Caki2 (cell line): Measurements from ENCODE around the gene SVIL. TPM values are rescaled to one million over a fixed set of nuclear protein-coding genes. Genes with fewer than 3 reads are reported as not detected.
A peak's percentile ranks its signal among the peaks of the same experiment; 100 is the strongest.
"Not testable (repeated sequence)": the region's sequence is repeated elsewhere in the genome, so short reads cannot be mapped to it uniquely, and the experiment has no call there.

Experiments used
- DNase-seq: peaks from one replicate; pipeline ENCODE4 v3.0.0-alpha.2; 2015; ENCODE audit warnings: low read depth
- in situ Hi-C: cut with HindIII; loops from 2 replicates; pipeline ENCODE4 v1.10.0; 2016; ENCODE audit warnings: low sequenced_read_pairs, low pct_unique_long_range_greater_than_20kb, mixed read lengths
- total RNA-seq: library from RNA; depleted of rRNA; stranded (reverse); fragments of >200 nt; shearing (Covaris generic); gene quantifications from 2 replicates; pipeline ENCODE4 v1.2.3, GENCODE V29; 2014; ENCODE audit warnings: low replicate concordance

Gene SVIL
- total RNA-seq, 1 experiment from 2014 or later = 59.4 TPM

DNA sequence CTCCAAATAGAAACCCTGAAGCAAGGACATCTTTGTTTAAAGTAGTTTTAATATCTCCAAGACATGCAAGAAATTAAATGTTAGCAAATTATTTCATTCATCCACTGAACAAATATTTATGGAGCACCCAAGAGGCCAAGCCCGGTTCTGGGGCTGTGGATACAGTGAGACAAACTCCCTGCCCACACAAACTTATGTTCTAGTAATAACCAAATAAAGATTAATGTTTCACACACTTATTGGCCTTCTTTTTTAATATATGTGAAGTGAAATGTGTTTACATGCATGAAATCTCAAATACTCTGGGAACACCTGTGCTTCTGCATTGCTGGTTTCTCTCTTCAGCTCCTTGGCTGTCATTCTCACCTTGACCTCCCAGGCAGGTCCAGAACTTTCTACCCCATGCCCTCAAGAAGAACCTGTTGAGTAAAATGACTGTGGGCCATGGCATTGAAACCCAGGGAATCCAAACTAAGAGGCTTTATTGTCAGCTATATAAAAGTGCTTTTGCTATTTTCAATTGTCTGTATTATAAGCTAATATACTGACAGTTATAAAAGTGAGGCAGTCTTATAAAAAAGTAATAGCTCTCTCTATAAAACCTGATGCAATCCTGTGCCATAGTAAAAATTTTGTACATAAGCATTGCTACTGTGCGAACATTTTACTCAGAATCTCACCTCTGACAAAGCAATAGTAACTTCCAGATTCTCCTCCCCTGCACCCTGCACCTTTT lies 43.7 kb downstream of the SVIL start:
- in situ Hi-C loops = no loop called here
- no peak for DNase-seq

DNA sequence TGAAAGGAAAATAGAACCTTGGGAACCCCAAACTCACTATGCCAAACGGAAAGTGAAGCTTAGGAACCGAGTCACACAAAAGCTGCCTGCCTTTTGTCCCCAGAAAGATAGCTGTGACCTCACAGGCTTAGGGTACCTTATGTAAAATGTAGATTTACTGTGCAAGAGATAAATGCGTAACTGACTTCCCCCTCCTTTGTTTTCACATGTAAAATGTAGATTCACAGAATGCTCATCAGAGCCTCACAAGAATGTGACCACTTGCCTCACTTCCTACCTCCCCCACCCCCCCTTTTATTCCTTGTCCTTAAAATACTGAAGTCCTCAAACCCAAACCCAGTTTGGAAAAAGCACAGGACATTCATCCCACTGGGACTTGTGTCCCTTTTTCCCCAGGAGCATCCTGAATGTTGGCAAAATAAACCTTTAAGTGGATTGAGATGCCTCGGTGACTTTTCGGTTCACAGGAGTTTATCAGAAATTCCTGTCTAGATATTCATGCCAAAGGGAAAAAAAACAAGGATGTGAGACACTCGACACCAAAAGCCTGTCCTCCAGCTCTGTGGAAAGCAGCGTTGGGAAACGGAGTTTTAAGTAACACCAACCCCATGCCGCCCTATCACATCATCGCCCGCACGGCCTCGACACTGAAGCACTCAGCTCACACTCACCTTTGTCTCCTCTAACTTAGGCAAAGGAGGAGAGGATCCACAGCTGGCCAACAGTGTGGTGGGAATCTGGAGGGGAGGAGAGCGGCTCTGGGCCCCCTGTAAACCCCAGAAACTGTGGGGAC lies 45.9 kb downstream of the SVIL start:
- peak; percentile 89 for DNase-seq
- in situ Hi-C loops = no loop called here

DNA sequence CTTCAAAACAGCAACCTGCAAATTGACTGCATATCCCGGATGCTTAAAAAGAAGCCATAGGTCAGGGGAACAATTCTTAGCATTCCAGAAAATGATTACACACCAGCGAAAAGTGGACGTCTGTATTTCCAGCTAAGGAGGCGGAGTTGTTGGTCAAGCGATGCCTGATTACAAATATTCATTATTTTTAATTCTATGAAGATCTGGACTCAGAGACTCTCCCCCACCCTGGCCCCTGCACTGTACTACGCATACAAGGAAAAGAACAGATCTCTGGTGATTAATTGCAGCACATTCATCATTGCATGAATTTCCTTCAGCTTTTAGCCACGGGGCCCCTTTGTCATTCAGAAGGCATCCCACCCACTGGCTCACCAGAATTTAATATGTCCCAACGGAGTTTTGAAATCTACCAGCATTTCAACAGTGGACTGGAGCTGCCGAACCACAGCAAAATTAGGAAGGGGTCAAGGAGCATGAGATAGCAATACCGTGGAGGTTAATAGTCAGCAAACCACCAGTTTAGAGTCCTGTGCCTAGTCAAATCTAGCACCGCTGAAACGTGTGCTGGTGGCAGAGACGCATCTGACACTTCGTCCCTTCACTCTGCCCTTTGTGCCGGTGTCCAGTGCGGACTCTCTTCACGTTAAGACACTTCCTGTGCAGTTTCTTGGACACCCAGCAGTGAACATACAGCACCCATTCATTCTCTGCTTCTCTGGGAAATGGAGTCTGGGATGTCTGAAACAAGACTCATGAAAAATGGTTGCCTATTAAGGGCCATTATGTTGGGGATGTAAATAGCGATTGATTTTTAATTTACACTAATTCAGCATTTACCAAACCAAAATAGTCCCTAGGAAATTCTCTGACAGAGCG lies 46.8 kb downstream of the SVIL start:
- in situ Hi-C loops = not testable (repeated sequence)
- DNase-seq = peak; percentile 87

GRCh38 chr10:29587102-29587749 lies 47.5 kb downstream of the SVIL start:
- in situ Hi-C loops = not testable (repeated sequence)
- peak; percentile 50 for DNase-seq

DNA sequence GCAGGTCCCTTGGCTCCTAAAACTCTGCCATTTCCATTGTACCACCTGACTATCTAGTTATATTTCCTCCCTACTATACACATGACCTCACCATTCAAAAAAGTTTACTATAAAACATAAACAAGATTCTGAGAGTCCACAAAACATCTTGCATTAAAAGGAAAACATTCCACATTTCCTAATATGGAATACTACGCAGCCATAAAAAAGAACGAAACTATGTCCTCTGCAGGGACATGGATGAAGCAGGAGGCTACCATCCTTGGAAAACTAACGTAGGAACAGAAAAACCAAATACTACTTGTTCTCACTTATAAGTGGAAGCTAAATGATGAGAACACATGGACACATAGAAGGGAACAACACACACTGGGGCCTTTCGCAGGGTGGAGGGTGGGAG lies 48.3 kb downstream of the SVIL start:
- no peak for DNase-seq
- in situ Hi-C loops = no loop called here

- in situ Hi-C loops = no loop called here
- no peak for DNase-seq
These were observed 49.2 kb downstream of the SVIL start for GRCh38 chr10:29585488-29585976.

DNA sequence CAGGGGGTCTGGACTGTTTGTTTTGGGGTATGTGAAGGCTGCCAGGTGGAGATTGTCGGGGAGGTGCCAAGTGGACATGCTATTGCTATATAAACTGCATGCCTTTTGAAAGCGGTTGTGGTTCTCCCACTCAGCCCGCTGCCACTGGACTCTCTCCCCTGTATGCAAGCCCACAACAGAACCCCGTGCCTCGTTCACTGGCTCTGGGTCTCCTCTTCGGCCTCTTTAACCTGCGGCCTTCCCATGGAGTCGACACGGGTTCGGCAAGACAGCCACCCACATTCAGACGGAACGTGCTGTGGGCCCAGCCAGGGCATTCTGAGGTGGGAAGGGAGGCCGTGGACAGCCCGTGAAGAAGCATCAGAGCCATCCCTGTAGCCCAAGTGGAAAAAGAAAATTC lies 50.3 kb downstream of the SVIL start:
- in situ Hi-C loops = no loop called here
- no peak for DNase-seq

DNA sequence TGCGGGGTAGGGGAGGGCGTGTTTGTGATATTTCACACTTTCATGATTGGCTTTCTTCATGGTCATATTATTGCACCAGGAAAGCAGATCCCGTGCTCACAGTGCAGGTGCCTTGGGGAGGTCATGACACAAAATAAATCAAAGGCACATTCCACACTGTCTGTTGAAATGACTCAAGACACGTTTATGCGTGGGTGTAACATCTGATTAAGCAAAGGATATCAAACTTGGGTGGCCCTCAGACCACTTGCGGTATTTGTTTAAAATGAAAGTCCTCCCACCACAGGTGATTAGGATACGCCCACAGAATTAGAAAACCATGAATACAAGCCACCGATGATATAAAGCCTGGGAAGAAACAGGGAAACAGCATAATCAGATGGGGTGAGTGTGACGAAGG lies 51.1 kb downstream of the SVIL start:
- DNase-seq = peak; percentile 89
- in situ Hi-C loops = no loop called here

DNA sequence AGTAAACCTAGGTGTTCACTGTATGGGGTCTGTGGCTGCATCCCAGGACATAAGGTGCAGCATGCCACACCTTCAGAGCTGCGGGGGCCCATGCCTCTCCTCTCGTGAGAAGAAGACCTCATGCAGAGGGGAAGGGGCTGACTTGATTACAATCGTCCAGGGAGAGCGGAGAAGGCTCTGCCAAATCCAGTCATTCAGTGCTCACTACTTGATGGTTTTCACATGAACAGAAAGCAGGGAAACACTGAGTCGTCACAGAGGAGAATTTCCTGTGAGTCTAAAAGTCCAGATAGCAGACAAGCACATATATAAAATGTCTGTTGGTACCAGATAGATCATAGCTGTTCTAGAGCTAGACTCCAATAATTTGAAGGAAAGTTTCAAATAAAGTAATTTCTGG lies 52.0 kb downstream of the SVIL start:
- peak; percentile 58 for DNase-seq
- in situ Hi-C loops = not testable (repeated sequence)

- in situ Hi-C loops = no loop called here
- DNase-seq = no peak
These were observed 55.3 kb downstream of the SVIL start for GRCh38 chr10:29579455-29579970.

DNA sequence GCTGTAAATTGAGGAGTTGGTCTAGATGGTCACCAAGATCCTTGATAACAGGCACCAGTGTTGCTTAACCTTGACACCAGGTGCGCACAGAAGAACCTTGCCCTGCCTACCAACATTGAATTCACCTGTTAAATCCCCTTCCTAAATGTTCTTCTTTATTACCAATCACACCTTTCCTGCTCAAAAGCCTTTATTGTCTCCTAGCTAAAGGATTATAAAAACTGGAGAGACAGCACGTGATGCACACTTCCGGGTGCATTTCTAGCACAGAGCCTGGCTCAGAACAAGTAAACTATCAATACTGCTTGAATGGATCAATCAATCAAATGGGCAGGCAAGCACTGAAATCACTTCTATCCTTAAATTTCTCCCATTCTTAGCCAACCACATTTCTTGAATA lies 56.3 kb downstream of the SVIL start:
- in situ Hi-C loops = no loop called here
- no peak for DNase-seq

DNA sequence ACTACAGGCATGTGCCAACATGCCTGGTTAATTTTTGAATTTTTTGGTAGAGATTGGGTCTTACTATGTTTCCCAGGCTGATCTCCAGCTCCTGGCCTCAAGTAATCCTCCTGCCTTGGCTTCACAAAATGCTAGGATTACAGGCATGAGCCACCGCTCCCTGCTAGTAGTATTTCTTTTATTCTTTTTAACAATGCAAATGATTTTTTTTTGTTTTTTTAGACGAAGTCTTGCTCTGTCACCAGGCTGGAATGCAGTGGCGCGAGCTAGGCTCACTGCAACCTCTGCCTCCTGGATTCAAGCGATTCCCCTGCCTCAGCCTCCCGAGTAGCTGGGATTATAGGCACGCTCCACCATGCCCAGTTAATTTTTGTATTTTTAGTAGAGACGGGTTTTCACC lies 58.1 kb downstream of the SVIL start:
- in situ Hi-C loops = no loop called here
- DNase-seq = peak; percentile 51

DNA sequence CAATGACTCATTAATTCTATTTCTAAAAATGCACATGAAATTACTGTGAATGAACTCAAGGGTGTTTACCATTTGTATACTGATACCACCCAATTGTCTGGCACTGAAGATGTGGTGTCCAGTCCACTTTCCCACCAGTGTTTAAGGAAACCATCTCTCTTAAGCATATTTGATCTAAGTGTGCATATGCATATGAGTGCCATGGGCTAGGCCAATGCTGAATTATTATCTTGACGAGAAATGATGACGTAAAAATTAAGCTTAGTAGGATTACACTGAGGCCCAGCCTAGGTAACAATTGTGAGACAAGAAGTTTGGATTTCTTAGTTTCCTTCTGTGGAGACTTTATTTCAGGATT lies 59.7 kb downstream of the SVIL start:
- in situ Hi-C loops = no loop called here
- DNase-seq = no peak

- in situ Hi-C loops, DNase-seq: not testable (repeated sequence)
These were observed 60.3 kb downstream of the SVIL start for GRCh38 chr10:29574212-29575097.

GRCh38 chr10:29570248-29570647 lies 64.5 kb downstream of the SVIL start:
- in situ Hi-C loops, DNase-seq: not testable (repeated sequence)

DNA sequence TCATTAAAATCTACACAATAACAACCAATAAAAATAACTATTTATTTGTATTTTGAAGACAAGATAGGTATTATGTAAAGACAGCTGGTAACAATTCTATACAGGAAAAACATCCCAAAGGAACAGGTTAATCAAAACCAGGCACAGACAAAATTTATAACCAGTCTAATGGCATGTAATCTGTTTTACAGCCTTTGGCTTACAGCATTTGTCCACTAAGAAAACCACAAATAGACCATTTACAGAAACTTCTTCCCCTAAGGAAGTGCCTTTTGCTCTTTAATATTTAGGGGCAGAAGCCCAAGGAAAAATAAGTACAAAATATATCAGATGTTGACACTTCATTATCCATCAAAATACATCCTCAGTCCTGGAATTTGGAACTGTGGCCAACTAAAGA lies 65.0 kb downstream of the SVIL start:
- in situ Hi-C loops = no loop called here
- no peak for DNase-seq

GRCh38 chr10:29567003-29567402 lies 67.8 kb downstream of the SVIL start:
- in situ Hi-C loops = no loop called here
- no peak for DNase-seq
